LoVo (cell line): ENCODE data around the gene ALPP.
"Not testable (repeated sequence)": the region's sequence is repeated elsewhere in the genome, so short reads cannot be mapped to it uniquely, and the experiment has no call there.

ENCODE experiments used
- DNase-seq: peaks from one replicate; pipeline ENCODE4 v3.0.0-alpha.2; 2016; ENCODE audit warnings: low spot score

ALPP gene

GRCh38 chr2:232378735-232379151 is at the start of gene ALPP:
Gene ALPP (plus strand): TSS chr2:232378751. CDS start chr2:232378803, 52 bp downstream.
- not testable (repeated sequence) for DNase-seq

DNA sequence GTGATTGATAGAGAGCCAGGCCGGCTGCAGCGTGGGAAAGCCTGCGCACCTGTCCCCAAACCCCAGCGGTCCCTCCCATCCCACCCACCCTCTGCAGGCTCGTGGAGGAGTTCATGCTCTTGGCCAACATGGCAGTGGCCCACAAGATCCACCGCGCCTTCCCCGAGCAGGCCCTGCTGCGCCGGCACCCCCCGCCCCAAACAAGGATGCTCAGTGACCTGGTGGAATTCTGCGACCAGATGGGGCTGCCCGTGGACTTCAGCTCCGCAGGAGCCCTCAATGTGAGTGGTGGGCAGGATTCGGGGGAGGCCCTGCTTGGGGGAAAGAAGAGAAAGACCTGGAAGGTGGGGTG is 48.9 kb upstream of the ALPP start:
- DNase-seq: no peak

DNA sequence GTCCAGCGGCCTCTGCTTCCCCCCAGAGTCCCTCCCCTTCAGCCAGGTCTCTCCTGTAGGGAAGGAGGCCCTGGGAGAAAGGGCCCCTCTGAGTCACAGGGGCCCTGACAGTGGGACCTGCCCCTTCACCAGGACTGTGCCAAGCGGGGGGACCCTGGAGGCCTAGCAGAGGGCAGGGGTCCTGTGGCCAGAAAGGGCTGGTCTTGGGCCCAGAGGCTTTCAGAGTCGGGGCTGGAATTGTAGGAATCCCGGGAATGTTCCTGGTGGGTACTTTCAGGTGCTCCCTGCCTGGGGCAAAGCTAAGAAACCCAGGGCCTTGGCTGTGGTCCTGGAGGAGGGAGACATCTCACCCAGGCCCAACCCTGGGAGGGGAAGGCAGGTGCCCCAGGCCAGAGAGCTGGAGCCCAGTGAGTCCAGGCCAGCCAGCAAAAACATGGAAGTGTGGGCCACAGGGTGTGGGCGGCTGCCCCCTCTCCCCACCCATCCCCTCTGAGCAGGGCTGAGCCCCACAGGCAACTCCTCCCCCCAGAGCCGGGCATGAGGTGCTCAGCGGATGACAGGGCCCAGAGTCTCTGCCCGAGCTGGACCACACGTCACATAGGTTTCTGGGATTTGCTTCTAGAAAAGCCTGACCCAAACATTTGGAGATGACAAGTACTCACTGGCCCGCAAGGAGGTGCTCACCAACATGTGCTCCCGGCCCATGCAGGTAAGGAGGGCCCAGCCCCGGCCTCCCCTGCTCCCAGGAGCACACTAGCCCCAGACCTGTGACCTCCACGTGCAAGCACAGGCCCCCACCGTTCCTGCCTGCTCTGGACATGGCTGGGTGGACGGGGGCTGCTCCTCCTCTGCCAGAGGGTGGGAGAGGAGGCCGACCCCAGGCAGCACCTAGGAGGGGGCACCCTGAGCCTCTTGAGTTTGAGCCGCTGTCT is 48.2 kb upstream of the ALPP start:
- DNase-seq: peak; percentile 14

GRCh38 chr2:232331061-232331460 is 47.5 kb upstream of the ALPP start:
- DNase-seq: not testable (repeated sequence)

GRCh38 chr2:232331641-232332040 is 46.9 kb upstream of the ALPP start:
- DNase-seq: not testable (repeated sequence)

- not testable (repeated sequence) for DNase-seq
These were observed 46.2 kb upstream of the ALPP start for GRCh38 chr2:232332244-232332939.

DNA sequence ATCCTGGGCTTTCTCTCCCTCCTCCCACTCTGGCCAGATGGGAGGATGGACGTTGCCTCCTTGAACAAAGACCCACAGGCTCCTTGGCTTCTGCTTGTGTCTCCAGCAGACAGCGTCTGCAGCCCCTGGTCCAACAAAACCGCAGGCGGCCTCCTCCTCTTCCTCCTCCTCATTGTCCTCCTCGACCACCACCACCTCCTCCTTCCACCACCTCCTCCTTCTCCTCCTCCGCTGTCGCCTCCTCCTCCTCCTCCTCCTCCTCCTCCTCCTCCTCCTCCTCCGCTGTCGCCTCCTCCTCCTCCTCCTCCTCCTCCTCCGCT is 45.7 kb upstream of the ALPP start:
- DNase-seq: no peak

DNA sequence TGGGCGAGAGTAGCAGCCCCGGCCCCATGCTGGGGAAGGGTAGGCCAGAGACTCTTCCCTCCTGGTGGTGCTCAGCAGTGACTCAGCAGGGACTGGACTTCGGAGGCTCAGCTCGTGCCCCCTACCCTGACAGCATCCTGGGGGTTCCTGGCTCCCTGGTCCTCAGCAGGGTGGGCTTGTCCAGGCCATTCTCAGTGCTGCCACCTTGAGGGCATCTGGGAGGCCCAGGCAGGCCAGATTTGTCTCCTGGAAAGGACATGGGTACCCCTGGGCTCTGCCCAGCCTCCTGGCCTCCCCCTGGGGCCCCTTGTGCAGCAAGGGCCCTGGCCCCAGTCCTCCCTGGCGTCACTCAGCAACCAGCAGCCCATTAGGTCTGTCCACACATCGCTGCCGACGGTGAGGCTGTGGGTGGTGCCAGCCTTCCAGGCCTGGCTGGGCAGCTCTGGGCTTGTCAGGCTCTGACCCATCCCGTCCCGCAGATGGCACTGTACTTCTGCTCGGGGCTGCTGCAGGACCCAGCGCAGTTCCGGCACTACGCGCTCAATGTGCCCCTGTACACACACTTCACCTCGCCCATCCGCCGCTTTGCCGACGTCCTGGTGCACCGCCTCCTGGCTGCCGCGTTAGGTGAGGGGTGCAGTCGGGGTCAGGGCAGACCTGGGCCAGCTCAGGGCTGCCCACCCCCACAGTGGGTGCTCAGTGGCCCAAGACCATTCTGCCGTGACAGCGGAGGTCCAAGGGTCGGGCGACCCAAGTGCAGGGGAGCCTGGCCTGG is 45.0 kb upstream of the ALPP start:
- DNase-seq: no peak

- not testable (repeated sequence) for DNase-seq
These were observed 44.2 kb upstream of the ALPP start for GRCh38 chr2:232334136-232334884.

DNA sequence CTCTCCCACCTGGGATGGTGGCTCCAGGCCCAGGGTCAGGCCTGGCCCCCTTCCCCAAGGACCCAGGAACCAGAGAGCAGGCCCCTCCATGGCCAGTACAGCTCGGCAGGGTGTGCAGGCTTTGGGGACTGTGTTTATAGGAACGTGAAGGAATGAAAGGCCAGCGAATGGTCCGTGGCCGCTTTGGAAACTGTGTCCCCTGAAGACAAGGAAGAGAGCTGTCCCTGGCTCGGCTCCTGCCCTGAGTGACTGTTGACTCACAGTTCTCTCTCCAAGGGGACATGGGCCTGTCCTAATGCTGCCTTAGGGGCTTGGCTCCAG is 43.7 kb upstream of the ALPP start:
- DNase-seq: not testable (repeated sequence)

GRCh38 chr2:232335206-232335858 is 43.2 kb upstream of the ALPP start:
- DNase-seq: not testable (repeated sequence)

GRCh38 chr2:232335859-232336215 is 42.7 kb upstream of the ALPP start:
- no peak for DNase-seq

DNA sequence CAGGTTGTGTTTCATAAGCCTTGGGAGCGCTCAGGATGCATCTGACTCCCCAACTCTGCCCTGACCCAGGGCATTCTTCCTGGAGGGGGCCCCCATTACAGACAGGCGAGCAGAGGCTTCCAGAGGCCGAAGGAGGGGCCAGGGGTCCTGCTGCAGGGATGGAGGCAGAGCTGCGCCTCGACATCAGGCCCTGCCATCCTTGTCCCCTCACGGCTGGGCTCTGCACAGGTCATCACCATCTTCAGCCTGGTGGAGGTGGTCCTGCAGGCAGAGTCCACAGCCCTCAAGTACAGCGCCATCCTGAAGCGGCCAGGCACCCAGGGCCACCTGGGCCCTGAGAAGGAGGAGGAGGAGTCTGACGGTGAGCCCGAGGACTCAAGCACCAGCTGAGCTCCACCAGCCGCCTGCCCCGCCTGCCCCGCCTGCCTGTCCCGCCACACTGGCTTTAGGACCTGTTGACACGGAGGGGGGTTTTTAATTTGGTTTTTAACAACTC is 42.3 kb upstream of the ALPP start:
- DNase-seq: no peak

- no peak for DNase-seq
These were observed 41.4 kb upstream of the ALPP start for GRCh38 chr2:232336981-232337720.

DNA sequence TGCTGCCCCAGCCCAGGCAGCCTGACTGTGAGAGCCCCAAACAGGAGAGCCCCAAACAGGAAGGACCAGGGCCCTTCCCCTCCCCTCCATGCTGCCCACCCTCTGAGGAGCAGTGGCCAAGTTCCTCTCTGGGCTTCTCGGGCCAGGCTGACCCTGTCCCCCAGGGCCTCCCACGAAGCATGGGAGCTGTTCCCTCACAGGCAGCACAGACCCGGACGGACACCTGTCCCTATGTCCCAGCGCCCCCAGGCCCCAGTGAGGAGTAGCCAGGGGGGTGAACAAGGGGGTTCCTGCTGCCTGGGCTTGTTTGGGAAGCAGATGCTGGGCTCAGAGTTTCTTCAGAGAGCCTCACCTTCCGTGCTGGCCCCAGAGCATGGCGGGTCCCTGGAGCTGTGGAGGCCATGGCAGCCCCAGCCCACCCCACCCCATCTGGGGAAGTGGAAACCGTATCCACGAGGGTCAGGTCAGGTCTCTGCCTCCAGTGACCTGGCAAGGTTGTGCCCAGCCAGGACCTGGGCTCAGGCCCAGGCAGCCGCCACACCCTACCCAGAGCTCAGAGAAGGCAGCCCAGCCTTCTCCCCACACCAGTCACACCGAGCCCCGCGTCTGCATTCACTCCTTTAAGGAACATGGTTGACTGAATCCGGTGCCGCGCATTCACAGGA is 40.3 kb upstream of the ALPP start:
- DNase-seq: not testable (repeated sequence)

DNA sequence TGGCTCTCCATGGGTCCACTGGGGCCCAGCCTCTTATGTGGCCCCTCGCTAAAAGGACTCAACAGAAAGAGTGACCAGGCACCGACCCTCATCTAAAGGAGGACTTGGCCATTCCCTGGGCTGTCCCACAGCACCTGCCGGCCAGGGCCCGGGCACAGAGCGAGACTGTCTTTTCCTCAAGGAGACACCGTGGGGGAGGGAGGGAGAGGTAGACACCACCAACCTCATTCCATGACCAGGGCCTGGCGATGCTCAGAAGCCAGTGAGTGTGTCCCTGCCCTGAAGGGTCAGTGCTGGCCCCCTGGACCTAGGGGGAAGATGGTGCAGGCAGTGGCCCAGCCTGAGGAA is 39.8 kb upstream of the ALPP start:
- DNase-seq: no peak

GRCh38 chr2:232339121-232340081 is 39.1 kb upstream of the ALPP start:
- no peak for DNase-seq

DNA sequence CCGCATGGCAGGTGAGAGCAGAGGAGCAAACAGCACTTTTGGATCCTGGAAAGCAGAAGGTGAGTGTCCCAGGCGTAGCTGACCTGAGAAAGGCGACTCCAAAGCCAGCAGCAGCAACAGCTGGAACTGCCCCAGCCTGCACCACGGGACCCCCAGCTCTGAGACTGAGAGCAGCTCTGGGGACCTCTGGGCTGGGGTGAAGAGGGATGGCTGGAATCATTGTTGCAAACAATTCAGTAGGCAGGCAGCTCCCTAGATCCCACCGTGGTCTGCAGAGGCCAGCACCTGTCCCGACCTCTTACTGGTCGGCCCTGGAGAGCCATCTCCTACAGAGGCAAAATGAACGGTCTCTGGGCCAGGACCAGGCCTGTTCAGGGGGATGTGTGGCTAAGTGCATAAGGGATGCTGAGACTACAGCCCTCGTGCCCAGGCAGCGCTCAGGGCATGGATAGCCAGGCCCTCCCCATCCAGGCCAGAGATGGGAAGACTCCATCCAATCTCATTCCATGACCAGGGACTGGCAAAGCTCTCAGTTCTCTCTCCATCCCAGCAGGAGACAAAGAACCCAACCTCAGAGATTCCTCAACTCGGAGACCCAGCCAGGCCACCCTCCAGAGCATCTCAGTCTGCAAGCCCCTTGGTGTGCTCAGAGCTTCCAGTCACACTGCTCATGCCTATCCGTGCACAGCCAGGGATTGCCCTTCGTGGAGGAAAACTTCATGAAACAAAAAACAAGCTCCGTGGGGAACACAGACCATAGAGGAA is 38.2 kb upstream of the ALPP start:
- no peak for DNase-seq
